HG03139 (cell line): ENCODE measurements around the gene CTDP1.

Source experiments
- ATAC-seq: cut with Tn5 transposase; IDR thresholded peaks from one replicate; pipeline ENCODE4 v1.9.1; 2021; ENCODE audit not compliant: unreplicated experiment

CTDP1 gene

DNA sequence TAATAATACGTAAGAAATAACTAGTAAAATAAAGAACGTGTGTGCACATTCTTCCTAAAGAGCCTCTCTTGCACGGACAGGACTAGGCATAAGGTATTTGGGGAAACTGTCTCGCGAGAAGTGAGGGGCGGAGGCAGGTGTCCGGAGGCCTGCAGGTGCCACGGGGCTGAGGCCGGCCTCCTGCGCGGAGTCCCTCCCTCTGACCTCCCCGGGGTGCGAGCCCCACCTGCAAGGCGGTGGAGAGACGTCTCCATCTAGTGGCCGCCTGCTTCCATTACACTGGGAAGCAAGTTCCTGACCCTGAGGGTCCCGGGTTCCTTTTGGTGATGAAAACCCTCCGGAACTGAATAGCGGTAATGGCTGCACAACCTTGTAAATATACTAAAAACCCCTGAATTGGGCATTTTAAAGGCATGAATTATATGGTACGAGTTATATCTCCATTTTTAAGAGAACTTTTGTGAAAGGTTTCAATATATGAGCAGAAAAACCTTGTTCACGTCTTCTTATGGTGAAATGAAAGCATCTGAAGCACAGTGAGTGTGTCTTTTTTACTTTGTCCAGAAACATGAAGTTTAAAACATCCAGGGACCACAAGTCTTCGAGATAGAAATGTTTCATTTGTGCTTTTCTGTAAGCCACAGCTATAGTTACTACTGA, 35.5 kb upstream of the CTDP1 start:
- ATAC-seq, result peak; percentile 91

DNA sequence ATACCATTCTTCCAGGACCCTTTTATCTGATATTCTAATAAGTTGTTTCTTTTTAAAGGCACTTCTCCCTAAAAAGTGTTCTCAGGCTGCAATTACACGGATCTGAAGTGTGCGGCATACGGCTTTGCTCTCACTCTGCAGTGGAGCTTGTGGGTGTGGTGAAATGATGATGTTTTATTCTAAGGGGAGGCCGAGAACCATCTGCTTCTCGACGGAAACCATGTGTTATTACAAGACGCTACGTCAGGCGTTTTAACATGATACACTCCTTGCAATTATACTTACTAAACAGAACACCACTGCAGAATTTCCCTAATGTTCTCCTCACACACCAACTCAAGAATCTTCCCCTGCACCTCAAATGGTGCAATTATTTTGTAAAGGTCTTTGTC, 34.9 kb upstream of the CTDP1 start:
- ATAC-seq, result no peak

DNA sequence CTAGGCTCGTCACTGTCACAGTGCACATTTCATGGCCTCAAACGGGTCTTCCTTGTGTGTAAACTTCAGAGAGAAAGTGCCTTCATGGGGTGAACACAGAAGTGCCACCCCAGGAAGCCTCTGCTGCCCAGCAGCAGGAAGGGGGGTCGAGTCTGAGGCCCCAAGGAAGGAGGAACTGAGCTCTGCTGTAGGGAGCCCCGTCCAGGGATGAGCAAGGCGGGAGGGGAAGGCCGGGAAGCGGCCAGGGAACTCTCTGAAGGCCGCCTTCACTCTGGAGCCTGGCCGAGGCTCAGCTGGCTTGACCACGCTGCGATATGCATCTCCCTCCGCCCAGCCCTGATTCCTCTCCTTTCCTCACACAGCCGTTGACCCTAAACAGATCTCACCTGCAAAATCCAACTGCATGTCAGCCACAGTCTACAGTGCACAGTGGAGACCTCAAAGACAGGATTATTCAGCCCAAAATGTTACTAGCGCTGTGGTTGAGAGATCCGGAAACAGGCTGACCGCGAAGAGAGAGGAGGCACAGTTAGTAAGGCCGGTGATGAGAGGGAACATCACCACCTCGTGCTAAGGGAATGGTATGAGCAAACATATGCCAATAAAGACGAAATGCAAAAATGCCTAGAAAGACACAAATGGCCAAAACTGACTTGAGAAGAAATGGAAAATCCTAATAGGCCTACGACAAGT, 34.2 kb upstream of the CTDP1 start:
- no peak for ATAC-seq

GRCh38 chr18:79647307-79647706, 32.3 kb upstream of the CTDP1 start:
- ATAC-seq, result no peak

DNA sequence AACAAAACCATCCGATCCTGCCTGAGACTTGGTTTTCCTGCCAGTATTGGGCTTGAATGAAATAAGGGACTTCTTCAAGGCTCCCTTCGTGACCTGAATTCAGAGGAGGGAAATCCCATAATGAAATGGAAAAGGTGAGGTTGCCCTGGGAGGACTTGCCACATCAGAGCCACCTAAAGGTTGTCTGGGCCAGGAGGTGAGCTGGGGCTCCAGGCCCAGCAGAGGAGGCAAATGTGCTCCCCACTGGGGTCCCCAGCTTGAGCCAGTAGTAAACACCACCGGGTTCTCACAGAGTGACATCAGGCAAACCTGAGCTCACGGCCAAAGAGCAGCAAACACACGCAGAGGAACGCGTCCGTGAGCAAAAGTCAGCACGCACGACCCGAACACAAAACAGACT, 28.6 kb upstream of the CTDP1 start:
- no peak for ATAC-seq

GRCh38 chr18:79657342-79657996, 22.1 kb upstream of the CTDP1 start:
- no peak for ATAC-seq

GRCh38 chr18:79658366-79658765, 21.2 kb upstream of the CTDP1 start:
- ATAC-seq, result no peak

GRCh38 chr18:79659733-79660132, 19.9 kb upstream of the CTDP1 start:
- ATAC-seq, result no peak

DNA sequence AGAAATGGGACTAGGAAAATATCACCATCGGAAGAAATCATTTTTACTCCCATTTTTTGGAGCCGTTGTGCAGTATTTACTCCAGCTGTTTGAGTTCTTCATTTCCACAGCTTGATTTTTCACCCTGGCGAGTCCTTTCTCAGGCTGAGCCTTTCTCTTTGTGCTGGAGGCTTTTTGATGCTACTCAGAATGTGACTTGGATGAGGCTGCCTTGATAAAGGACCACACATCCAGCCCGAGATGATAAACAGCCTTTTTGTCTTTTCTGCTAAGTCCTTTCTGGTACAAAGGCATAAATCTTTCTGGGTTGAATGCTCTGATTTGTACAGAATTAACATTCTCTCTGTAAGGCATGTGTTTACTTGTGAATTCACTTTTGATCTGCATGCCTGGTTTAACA, 17.6 kb upstream of the CTDP1 start:
- no peak for ATAC-seq

DNA sequence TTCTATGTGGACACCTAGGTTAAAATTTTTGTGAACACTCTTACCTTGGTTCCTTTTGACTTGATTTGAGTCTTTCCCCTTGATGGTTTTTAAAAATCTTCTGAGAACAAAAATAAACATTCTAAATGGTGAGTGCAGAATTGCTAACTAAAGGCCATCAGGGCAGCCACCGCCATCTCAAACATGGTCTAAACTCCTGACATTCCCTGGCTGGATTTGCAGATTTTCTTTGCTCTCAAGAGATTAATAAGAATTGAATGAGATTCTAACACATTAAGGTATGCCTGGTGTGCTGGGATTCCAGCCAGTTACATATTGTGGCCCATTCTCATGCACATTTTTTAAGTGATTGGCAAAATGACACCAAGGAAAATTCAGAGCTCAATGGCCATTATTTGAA, 17.2 kb upstream of the CTDP1 start:
- no peak for ATAC-seq

GRCh38 chr18:79664525-79665125, 15.0 kb upstream of the CTDP1 start:
- no peak for ATAC-seq

DNA sequence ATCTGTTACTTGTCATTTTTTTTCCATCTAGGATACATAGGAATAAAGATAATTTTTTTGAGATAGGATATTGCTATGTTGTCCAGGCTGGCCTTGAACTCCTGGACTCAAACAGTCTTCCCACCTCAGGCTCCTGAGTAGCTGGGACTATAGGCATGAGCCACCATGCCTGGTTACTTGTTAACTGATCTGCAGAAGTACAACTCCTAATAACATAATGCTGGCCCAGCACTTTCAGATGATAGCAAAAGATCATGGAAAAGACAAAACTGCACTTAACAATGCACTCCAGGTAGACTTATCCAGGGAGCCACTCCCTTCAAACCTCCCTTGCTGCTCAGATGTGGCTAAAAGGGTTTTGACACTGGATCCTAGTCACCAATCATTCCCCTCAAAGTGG, 11.4 kb upstream of the CTDP1 start:
- no peak for ATAC-seq

GRCh38 chr18:79672490-79673276, 6.9 kb upstream of the CTDP1 start:
- no peak for ATAC-seq

DNA sequence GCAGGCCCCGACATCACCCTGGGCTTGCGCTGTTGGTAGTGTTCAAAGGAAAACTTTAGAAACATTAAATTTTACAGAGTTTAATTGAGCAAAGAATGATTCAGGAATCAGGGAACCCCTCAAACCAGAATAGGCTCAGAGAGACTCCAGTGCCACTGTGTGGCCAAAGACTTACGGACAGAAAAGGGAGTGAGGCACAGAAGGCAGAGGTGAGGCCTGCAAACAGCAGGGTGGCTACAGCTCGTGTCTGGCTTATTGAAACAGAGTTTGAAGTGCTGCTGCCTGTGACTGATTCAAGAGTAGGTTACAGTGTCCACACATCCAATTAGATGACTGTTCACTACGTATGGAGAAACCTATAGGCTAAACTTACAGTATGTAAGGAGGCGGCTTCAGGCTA, 2.4 kb upstream of the CTDP1 start:
- ATAC-seq, result no peak

DNA sequence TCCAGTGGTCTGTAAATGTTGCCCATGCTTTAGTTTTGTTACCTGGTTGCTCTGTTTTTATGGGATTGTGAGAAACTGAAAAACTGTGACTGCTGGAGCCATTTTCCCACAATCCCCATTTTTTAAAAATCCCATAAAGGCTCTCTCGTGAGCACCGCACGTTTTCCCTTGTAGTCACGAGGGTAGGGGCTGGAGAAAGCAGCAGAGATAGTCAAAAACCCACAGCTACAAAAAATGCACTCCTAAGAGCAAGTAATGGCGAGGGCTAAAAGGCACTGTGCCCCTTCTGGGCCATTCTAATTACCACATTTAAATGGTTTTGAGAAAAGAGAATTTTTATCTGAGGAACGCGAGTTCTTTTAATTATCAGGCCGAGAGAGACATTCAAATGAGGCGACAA, 1.8 kb upstream of the CTDP1 start:
- ATAC-seq, result no peak

GRCh38 chr18:79678665-79679551, 695 bp upstream of the CTDP1 start:
- peak; percentile 91 for ATAC-seq

GRCh38 chr18:79680100-79680879, 687 bp downstream of the CTDP1 start:
- ATAC-seq, result peak; percentile 1

GRCh38 chr18:79680891-79681339, 1.3 kb downstream of the CTDP1 start:
- ATAC-seq, result no peak
